ENCODE data around the gene ZNF408.

- TF ChIP-seq CTCF (IDR thresholded peaks at IDR 0.05 in 2 of 3, conservative IDR thresholded peaks at IDR 0.05 in 1 of 3; ENCODE audit: borderline replicate concordance in 1 of 3, insufficient read depth in 1 of 3, low read depth in 2 of 3, low read length in 2 of 3) (no peak), EGR1 (IDR thresholded peaks at IDR 0.05; ENCODE audit: low read depth) (no peak), SP1 (IDR thresholded peaks at IDR 0.05; ENCODE audit: low read depth) (no peak), POLR2AphosphoS5 (IDR thresholded peaks at IDR 0.05; ENCODE audit: low read depth, low read length) (no peak), FOSL1 (IDR thresholded peaks at IDR 0.05; ENCODE audit: low read depth) (no peak), POLR2A (IDR thresholded peaks at IDR 0.05; ENCODE audit: borderline replicate concordance, extremely low read depth, insufficient read depth, insufficient read length) (no peak), ATF3 (IDR thresholded peaks at IDR 0.05) (no peak), ZNF274 (IDR thresholded peaks at IDR 0.05; ENCODE audit: low read depth, low read length) (no peak), SRF (IDR thresholded peaks at IDR 0.05; ENCODE audit: low read depth) (no peak)
These were observed 46.3 kb downstream of the ZNF408 start for GRCh38 chr11:46747150-46747549.

All from HCT116 (cell line).